Natural killer cell treated with Interleukin-12 subunit alpha and Interleukin-12 subunit beta and Interleukin-15 and Interleukin-18, amount 100 ng/mL, for 72 hours (primary cell): ENCODE measurements around the gene SLC13A3. TPM values are rescaled to one million over a fixed set of nuclear protein-coding genes. Genes with fewer than 3 reads are reported as not detected.

ENCODE experiments used
- ATAC-seq, 2 donors: fragments of 150-1000 bp; cut with Tn5 transposase in 1 of 2; sonication (Bioruptor Pico), chemical (Tn5 transposase) in 1 of 2; 2 replicates each; pipeline ENCODE4 v1.10.0; 2021
- DNase-seq: peaks from one replicate; pipeline ENCODE4 v3.0.0; 2022; ENCODE audit warnings: low spot score
- H3K27ac Mint-ChIP-seq, 2 donors: 1 replicate in 1 of 2; 2 replicates in 1 of 2; pipeline ENCODE4 v1.8.0; 2022; ENCODE audit warnings: mixed read lengths in 2 of 2, mild to moderate bottlenecking in 1 of 2, moderate library complexity in 1 of 2
- H3K27me3 Mint-ChIP-seq, 2 donors: 1 replicate in 1 of 2; 2 replicates in 1 of 2; pipeline ENCODE4 v1.8.0; 2022; ENCODE audit warnings: mixed read lengths in 2 of 2
- H3K36me3 Mint-ChIP-seq: one replicate; pipeline ENCODE4 v1.8.0; 2022; ENCODE audit warnings: mixed read lengths
- H3K4me1 Mint-ChIP-seq, 2 donors: 1 replicate in 1 of 2; 2 replicates in 1 of 2; pipeline ENCODE4 v1.8.0; 2022; ENCODE audit warnings: low read depth in 2 of 2, mixed read lengths in 2 of 2, mild to moderate bottlenecking in 1 of 2
- H3K4me3 Mint-ChIP-seq: one replicate; pipeline ENCODE4 v1.8.0; 2022; ENCODE audit warnings: mixed read lengths
- H3K9me3 Mint-ChIP-seq: 2 replicates; pipeline ENCODE4 v1.8.0; 2022; ENCODE audit warnings: mixed read lengths
- total RNA-seq, 2 donors: library from RNA; stranded (reverse); gene quantifications; one replicate each; pipeline ENCODE4 v1.2.3, GENCODE V29; 2022

The SLC13A3 gene
- total RNA-seq, 2 donors from 2014 or later = 0.47 to 0.55 TPM

DNA sequence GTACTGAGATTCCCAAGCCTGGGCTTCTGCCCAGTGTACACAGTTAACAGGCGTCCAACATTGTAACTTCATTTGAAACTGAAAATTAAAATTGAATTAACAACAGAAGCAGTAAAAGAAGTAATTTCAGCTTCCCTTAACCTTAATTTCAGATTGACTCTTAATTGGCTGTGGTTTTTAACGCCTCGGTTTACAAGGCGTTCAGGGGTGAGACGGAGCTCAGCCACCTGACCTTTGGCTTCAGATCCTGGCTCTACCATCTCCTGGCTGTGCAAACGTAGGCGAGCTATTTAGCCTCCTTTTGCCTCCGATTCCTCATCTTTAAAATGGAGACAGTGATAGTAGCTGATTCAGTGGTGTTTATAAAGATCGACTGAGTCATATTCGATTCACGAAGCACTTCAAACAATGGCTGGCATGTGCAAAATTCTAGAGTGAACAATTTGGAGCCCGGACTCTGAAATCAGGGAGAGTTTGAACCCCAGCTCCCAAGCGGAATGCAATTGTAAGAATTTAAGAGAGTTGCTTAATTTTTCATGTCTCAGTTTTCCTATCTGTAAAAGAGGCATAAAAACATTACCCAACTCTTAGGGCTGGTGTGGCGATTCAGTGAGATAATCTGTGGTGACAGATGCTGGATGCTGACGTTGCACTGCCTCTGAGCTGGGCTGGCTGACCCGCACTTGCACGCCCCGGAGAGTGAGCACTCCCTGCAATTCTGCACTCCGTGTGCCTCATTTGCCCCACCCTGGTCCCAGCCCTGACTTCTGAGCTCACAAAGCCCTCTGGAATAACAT is 77.3 kb downstream of the SLC13A3 start:
- no peak overlapping the region for H3K27ac Mint-ChIP-seq
- peak overlapping the region; percentile 64 for H3K4me3 Mint-ChIP-seq
- no peak for DNase-seq
- H3K4me1 Mint-ChIP-seq = peaks cover 11 to 23% of the 10 kb centered on the region in 2 donors
- peaks cover 7 to 9% of the 10 kb centered on the region in 2 donors for H3K27me3 Mint-ChIP-seq
- no peaks in the 10 kb centered on the region for H3K36me3 Mint-ChIP-seq
- no peaks in the 10 kb centered on the region for H3K9me3 Mint-ChIP-seq
- ATAC-seq = peak in 1 of 2 donors; percentile 60

- DNase-seq (no peak), ATAC-seq (no peak)
- Mint-ChIP-seq H3K27me3 (peaks cover 7 to 9% of the 10 kb centered on the region in 2 donors), H3K4me1 (peaks cover 11 to 23% of the 10 kb centered on the region in 2 donors), H3K4me3 (peak overlapping the region; percentile 64), H3K36me3 (no peaks in the 10 kb centered on the region), H3K9me3 (no peaks in the 10 kb centered on the region), H3K27ac (no peak overlapping the region)
Measured at GRCh38 chr20:46573234-46573633, 78.0 kb downstream of the SLC13A3 start.

DNA sequence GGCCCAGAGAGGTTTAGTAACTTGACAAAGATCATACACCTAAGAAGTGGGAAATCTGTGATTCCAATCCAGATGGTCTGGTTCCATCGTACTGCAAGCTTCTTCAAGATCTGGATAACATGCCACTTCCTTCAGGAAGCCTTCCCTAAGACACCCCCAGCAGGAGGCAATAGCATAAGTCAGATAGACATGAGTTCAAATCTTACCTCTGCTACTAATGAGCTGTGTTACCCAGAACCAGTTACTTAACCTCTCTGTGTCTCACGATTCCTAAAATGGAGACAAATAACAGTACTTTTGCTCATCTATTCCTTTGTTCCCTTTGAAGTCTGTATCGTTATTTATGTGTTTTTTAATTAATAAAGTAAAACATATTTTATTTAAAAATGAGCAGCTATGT is 78.5 kb downstream of the SLC13A3 start:
- no peaks in the 10 kb centered on the region for H3K36me3 Mint-ChIP-seq
- no peak for DNase-seq
- no peaks in the 10 kb centered on the region for H3K9me3 Mint-ChIP-seq
- no peak overlapping the region for H3K4me3 Mint-ChIP-seq
- no peak overlapping the region for H3K27ac Mint-ChIP-seq
- H3K4me1 Mint-ChIP-seq = peaks cover 11 to 23% of the 10 kb centered on the region in 2 donors
- ATAC-seq = no peak
- H3K27me3 Mint-ChIP-seq = peaks cover 7 to 9% of the 10 kb centered on the region in 2 donors

GRCh38 chr20:46572153-46572552 is 79.1 kb downstream of the SLC13A3 start:
- Mint-ChIP-seq H3K4me1 (peaks cover 16 to 28% of the 10 kb centered on the region in 2 donors), H3K4me3 (no peak overlapping the region), H3K9me3 (no peaks in the 10 kb centered on the region), H3K36me3 (no peaks in the 10 kb centered on the region), H3K27me3 (peaks cover 7 to 12% of the 10 kb centered on the region in 2 donors), H3K27ac (no peak overlapping the region)
- ATAC-seq (no peak), DNase-seq (no peak)

DNA sequence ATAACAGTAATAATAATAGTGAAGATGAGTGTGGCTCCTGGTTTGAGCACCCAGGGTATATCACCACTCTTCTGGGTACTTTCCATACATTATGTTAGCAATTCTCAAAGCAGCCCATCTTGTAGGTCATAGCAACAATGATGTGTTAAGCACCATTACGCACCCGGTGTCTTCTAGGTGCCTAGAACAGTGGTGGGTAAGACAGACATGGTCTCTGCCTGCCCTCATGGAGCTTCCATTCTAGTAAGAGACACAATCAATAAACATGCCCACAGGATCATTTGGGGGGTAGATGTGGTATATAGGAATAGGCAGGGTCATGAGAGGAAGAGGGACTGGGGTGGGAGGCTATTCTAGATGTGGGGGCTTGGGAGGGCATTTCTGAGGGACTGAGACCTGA is 79.8 kb downstream of the SLC13A3 start:
- H3K9me3 Mint-ChIP-seq = no peaks in the 10 kb centered on the region
- H3K4me1 Mint-ChIP-seq = peaks cover 16 to 28% of the 10 kb centered on the region in 2 donors
- no peak for ATAC-seq
- peaks cover 7 to 12% of the 10 kb centered on the region in 2 donors for H3K27me3 Mint-ChIP-seq
- H3K36me3 Mint-ChIP-seq = no peaks in the 10 kb centered on the region
- H3K4me3 Mint-ChIP-seq = no peak overlapping the region
- DNase-seq = no peak
- H3K27ac Mint-ChIP-seq = peak overlapping the region in 1 of 2 donors; percentile 56

DNA sequence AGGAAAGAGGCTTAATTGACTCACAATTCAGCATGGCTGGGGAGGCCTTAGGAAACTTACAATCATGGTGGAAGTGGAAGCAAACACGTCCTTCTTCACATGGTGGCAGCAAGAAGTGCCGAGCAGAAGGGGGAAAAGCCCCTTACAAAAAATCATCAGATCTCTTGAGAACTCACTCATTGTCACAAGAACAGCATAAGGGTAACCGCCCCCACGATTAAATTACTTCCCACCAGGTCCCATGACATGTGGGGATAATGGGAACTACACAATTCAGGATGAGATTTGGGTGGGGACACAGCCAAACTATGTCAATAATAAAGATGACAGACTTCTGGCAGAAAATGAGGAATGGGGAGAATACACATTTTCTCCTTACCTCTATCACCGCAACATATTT is 80.3 kb downstream of the SLC13A3 start:
- Mint-ChIP-seq H3K4me3 (no peak overlapping the region), H3K9me3 (no peaks in the 10 kb centered on the region), H3K36me3 (no peaks in the 10 kb centered on the region), H3K27me3 (peaks cover 7 to 12% of the 10 kb centered on the region in 2 donors), H3K4me1 (peaks cover 16 to 24% of the 10 kb centered on the region in 2 donors), H3K27ac (peak overlapping the region in 1 of 2 donors; percentile 56)
- DNase-seq (no peak), ATAC-seq (no peak)

DNA sequence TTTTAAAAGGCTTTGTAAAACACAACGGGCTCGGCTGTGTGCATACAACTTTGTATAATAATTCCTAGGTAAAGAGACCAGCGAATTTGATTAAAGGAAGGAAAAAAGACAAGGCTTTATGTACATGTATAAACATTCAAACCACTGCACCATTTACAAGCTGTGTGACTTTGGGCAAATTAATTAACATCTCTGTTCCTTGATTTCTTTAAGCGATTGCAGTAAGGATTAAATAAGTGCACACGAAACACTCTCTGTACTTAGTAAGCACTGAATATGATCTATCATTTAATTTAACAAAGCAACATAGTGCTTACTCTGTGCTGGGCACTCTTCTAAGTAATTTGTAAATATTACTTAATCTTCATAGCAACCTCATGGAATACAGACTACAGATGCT is 81.3 kb downstream of the SLC13A3 start:
- Mint-ChIP-seq H3K4me1 (peaks cover 16 to 20% of the 10 kb centered on the region in 2 donors), H3K36me3 (no peaks in the 10 kb centered on the region), H3K27me3 (peaks cover 7 to 12% of the 10 kb centered on the region in 2 donors), H3K4me3 (no peak overlapping the region), H3K9me3 (no peaks in the 10 kb centered on the region), H3K27ac (no peak overlapping the region)
- DNase-seq (no peak), ATAC-seq (no peak)

GRCh38 chr20:46568570-46569129 is 82.6 kb downstream of the SLC13A3 start:
- no peaks in the 10 kb centered on the region for H3K9me3 Mint-ChIP-seq

GRCh38 chr20:46566125-46566524 is 85.1 kb downstream of the SLC13A3 start:
- Mint-ChIP-seq H3K27me3 (peaks cover 0 to 3% of the 10 kb centered on the region in 2 donors), H3K4me3 (no peak overlapping the region), H3K4me1 (peaks cover 7 to 8% of the 10 kb centered on the region in 2 donors), H3K9me3 (no peaks in the 10 kb centered on the region), H3K36me3 (no peaks in the 10 kb centered on the region), H3K27ac (no peak overlapping the region)
- ATAC-seq (no peak), DNase-seq (no peak)

More at GRCh38 chr20:46568570-46569129, 82.6 kb downstream of the SLC13A3 start:
- Mint-ChIP-seq H3K4me3 (no peak overlapping the region), H3K4me1 (peaks cover 10 to 16% of the 10 kb centered on the region in 2 donors), H3K27me3 (peaks cover 7 to 11% of the 10 kb centered on the region in 2 donors), H3K27ac (no peak overlapping the region), H3K36me3 (no peaks in the 10 kb centered on the region)
- no peak for DNase-seq
- no peak for ATAC-seq

DNA sequence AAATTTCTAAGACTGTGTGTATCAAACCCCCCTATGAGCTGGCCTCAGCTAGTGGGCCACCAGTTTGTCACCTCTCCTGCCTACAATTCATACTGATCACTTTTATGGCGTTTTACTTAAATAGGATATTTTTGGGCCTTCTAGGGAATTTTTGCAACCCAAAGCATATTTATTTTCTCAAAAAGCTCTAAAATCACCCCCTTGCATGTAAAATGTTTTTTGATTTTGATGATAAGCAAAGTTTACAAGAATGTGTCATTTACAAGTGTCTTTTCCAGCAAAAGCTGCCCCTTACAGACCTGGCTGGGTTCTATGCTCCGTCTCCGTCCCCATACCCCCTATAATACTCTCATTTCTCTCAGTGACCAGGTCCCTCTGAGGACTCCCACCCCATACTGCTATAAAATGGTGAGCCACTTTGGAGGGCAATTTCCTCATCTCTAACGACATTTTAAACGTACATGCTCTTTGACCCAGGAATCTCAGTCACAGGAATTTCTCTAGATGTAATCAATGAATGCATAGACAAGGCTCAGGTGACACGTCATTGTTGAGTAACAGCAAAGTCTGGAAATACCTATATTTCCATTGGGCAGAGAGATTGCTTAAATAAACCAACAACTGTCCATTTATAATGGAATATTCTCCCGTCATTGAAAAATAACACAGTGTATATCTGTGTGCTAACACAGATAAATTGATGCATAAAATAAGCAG is 86.9 kb downstream of the SLC13A3 start:
- H3K36me3 Mint-ChIP-seq = no peaks in the 10 kb centered on the region
- no peak overlapping the region for H3K4me3 Mint-ChIP-seq
- ATAC-seq (no peak), DNase-seq (no peak)
- H3K9me3 Mint-ChIP-seq = no peaks in the 10 kb centered on the region
- H3K27me3 Mint-ChIP-seq = peaks cover 0 to 3% of the 10 kb centered on the region in 2 donors
- peaks cover 19 to 24% of the 10 kb centered on the region in 2 donors for H3K4me1 Mint-ChIP-seq
- no peak overlapping the region for H3K27ac Mint-ChIP-seq

- no peaks in the 10 kb centered on the region for H3K36me3 Mint-ChIP-seq
- H3K4me3 Mint-ChIP-seq = no peak overlapping the region
- H3K27ac Mint-ChIP-seq = no peak overlapping the region
- ATAC-seq (no peak), DNase-seq (no peak)
- peaks cover 0 to 3% of the 10 kb centered on the region in 2 donors for H3K27me3 Mint-ChIP-seq
- peaks cover 19 to 25% of the 10 kb centered on the region in 2 donors for H3K4me1 Mint-ChIP-seq
- no peaks in the 10 kb centered on the region for H3K9me3 Mint-ChIP-seq
Measured at GRCh38 chr20:46563860-46564221, 87.4 kb downstream of the SLC13A3 start.

- no peak overlapping the region for H3K4me3 Mint-ChIP-seq
- peaks cover 0 to 3% of the 10 kb centered on the region in 2 donors for H3K27me3 Mint-ChIP-seq
- ATAC-seq (no peak), DNase-seq (no peak)
- no peak overlapping the region for H3K27ac Mint-ChIP-seq
- H3K36me3 Mint-ChIP-seq = no peaks in the 10 kb centered on the region
- H3K4me1 Mint-ChIP-seq = peaks cover 20 to 28% of the 10 kb centered on the region in 2 donors
- no peaks in the 10 kb centered on the region for H3K9me3 Mint-ChIP-seq
Measured at GRCh38 chr20:46563170-46563859, 87.9 kb downstream of the SLC13A3 start.

DNA sequence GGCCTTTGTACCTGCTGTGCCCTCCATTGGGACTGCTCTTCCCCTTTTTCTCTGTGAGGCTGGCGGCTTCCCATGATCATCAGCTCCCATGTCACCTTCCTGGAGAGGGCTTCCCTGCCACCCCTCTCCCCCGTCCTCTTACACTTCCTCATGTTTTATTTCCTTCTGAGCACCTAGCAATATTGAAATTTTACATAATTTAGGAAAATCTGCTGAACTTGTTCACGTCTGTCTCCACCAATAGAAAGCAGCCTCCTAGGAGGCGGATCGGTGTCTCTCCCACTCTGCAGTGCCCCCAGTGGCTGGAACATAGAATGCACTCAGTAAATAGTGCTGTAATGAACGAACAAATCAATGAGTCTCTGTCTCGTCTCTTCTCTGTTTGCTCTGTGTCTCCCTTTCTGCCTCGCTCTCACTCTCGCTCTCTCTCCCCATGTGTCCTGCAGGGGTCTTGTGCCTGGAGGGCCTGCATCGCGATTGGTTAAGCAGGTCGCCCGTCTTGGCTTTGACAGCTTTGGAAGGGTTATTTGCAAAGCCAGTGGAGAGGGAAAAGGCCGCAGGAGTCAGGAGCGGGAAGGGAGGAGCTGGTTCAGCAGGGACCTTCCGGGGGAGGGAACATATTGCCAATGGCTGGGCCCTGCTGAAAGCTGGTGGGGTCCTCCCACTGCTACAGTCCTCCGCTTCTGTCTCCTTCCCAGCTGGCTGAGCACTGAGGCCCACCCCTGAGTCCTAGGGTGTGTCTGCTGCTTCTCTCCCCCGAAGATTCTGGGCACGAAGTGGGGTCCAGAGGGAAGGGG is 88.7 kb downstream of the SLC13A3 start:
- H3K4me3 Mint-ChIP-seq = no peak overlapping the region

More for the DNA sequence above, 88.7 kb downstream of the SLC13A3 start:
- H3K27me3 Mint-ChIP-seq = peaks cover 0 to 1% of the 10 kb centered on the region in 2 donors
- H3K36me3 Mint-ChIP-seq = no peaks in the 10 kb centered on the region
- no peaks in the 10 kb centered on the region for H3K9me3 Mint-ChIP-seq
- no peak overlapping the region for H3K27ac Mint-ChIP-seq
- DNase-seq = peak; percentile 81
- H3K4me1 Mint-ChIP-seq = peaks cover 25 to 32% of the 10 kb centered on the region in 2 donors
- ATAC-seq = peak; percentile 66 to 77
